OCI-M1 (cell line): ENCODE measurements around the gene LDHAL6B.

Source experiments
- DNase-seq: peaks from one replicate; lab custom pipeline; 2025; lab: John Stamatoyannopoulos, UW

LDHAL6B gene

GRCh38 chr15:59218710-59219109, 12.1 kb downstream of the LDHAL6B start:
- DNase-seq = no peak

GRCh38 chr15:59221511-59222505, 15.2 kb downstream of the LDHAL6B start:
- DNase-seq = no peak

- no peak for DNase-seq
Measured at GRCh38 chr15:59222906-59223550, 16.4 kb downstream of the LDHAL6B start.

GRCh38 chr15:59223736-59224135, 17.1 kb downstream of the LDHAL6B start:
- no peak for DNase-seq

DNA sequence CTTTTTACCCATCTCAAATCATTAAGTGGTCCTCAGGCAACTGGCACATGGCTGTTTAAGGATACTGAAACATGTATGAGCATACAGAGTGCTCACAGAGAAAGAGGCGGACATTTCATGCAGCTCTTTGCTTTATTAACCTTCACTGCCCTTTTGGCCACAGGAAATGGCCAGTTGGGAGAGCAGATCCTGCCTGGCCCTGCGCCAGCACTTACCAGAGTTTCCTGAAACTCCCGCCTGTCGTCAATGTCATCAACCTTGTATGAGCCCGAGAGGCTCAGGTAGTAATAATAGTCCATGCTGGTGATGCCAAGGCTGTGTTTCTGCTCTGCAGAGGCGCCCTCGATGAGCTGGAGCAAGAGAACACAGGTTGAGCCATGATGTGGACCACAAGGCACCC, 17.8 kb downstream of the LDHAL6B start:
- DNase-seq = no peak

- DNase-seq = no peak
Measured at GRCh38 chr15:59227021-59227420, 20.4 kb downstream of the LDHAL6B start.

DNA sequence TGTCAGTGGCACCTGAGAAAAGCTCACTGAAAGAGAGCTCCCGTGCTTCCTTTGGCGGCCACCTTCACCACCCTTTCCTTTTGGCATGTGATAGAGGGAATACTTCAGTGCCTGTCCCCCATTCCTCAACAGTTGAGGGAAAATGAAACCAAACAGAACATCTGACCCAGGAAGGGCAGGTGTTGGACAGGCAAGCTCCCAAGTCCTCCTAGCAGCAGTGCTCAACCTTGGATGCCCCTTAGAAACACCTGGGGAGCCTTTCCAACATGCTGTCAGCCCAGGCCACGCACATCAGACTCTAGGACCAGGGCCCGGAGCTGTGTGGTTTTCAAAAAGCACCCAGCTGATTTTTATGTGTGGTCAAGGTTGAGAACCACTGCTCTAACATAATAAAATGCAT, 22.4 kb downstream of the LDHAL6B start:
- DNase-seq = no peak

DNA sequence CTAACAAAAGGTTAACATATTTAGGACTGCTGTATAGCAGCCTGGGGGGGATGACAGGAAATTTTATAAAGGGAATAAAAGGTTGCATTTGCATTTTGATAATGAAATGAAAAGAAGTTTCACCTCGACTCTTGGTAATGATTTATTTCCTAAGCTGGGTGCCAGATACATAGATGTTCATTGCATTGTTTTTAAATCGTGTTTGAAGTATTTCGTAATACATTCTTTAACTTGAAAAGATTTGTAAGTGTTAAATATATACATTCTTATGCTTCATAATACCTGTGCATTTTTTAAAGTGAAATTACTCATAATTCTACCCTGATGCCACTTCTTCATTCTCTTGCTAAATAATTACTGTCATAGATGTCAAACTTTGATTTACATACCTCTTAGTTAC, 22.8 kb downstream of the LDHAL6B start:
- DNase-seq = no peak

DNA sequence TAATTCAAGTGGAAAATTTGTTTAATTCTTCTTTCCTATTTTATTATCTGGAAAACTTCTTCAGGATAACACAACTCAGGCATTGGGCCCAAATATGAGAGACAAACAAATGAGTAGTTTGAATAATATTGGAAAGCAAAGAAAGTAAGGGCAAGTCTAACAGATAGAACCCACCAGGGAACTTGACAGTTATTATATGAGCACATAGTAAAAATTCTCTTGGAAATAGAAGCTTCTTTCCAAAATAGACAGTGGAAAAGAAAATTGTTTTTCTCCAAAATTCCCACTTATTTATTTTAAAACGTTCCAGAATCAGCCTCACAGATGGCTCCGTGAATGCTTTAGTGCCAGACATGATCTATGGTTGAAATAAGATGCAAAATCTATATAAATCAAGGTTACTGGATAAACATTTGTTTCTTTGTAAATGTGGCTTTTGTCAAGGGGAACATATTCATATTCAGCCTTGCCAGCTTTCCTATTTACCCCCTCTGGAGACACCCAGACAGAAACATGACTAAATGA, 23.9 kb downstream of the LDHAL6B start:
- no peak for DNase-seq

GRCh38 chr15:59232476-59232875, 25.8 kb downstream of the LDHAL6B start:
- DNase-seq = no peak

- DNase-seq = no peak
Measured at GRCh38 chr15:59236394-59236793, 29.8 kb downstream of the LDHAL6B start.

DNA sequence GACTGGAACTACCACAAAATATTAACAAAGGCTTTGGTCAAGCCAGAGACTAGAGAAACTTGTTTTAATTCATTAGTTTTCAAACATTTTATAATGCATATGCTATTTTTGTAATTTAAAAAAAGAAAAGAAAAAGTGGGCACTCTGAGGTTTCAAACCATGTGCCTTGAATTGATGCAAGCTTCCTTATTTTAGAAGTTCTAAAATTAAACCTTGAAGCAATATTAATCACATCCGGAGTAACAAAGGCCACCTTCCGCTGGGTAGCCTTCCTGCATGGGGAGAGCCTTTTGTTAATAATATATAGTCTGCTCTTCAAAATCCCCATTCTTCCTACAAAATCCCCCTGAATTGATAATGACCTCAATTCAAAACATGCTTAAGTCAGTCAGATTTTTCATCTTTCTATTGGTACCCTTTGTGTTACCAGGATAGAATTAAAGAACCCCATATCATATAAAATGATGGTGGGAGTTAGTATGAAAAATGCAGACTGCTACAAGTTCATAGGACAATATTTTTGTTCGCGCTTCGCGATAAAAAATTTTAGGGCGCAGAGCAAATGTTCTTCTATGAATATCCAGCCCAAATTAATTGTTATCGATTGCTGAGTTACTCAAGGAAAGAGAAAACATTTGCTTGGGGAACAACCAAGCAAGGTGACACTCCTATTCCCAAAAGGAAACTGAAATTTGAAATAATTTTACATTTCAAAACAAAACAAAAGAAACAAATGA, 30.6 kb downstream of the LDHAL6B start:
- no peak for DNase-seq

DNA sequence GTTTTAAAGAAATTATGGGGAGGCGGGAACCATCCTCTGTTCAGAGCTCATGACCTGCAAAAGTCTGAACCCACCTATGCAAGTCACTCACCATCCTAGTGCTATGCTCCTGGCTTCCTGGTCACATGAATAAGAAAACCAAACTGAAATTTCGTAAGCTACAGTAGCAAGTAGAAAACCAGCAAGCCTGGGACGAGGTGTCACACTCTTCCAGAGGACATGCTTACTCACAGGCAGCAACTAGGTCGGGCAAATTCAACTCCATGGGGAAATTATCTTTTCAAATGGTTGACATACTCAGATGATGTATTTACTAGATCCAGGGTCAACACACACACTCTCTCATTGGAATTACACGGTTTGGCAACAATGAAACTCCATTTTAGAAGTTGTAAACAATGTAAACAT, 31.3 kb downstream of the LDHAL6B start:
- no peak for DNase-seq

DNA sequence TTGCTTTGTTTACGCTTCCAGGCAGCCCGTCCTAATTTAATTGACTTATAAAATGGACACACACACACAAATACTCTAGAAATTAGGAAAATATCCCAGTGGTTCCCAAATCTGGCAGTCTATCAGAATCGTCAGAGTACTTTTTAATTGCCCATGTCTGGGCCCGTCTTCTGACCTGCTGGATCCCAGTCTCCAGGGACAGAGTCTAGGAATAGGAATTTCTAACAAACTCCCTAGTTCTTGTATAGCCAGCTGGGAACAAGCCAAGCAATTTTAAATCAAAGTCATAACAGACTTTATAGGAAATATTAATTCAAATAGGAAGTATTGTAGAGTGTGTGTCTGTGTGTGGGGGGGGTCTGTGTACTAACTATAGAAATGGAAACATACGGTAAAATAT, 33.4 kb downstream of the LDHAL6B start:
- no peak for DNase-seq

DNA sequence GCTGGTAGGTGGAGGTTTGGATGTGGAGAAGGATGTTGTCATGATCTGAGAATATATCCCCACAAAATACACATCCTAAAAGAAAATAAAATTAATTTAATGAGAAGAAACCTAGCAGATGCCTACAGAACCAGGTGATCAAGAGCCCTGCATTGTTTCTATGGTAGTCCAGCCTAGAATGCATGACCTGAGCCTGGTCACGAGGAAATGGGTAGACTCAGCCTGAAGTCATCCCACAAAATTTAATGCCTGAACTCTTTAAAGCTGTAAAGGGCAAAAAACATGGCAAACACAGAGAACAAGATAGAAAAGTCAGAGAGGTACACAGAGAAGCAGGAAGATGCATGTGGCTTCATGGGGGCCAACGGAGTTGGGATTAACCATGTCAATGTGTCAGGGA, 36.0 kb downstream of the LDHAL6B start:
- DNase-seq = no peak

DNA sequence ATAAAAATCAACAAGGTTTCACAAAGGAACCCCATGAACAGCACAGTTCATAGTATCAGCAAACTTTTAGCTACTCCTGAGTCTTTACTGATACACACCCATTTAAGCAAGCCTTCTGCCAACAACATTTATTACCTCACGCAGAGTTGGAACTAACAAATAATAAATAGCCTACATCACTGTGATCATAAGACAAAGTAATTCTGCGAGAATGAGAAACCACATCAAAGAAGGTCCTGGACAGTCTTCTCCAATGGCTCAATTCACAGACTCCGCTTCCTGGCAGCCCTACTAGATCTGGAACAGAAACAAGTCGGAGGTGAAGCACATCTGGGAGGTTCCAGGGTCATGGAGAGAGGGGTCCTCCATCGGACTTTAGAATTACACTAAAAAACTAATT, 37.0 kb downstream of the LDHAL6B start:
- no peak for DNase-seq

DNA sequence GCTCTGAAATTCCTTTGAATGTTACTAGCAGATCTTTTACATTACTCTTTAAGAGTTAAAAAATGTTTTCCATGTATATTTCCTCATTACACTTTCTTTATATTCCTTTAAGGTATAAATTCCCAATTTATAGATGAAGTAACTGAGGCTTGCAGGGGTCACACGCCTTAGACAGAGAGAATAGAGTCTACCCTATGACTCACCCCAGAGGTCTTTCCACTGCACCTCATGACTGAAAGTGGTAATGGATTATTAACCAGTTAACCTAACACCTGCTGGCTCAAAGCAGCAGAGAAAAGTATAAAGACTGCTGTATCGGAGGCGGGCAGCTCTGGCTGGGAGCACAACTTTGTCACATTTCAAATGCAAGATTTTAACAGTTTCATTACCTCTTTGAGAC, 37.7 kb downstream of the LDHAL6B start:
- no peak for DNase-seq

- no peak for DNase-seq
Measured at GRCh38 chr15:59245559-59245958, 38.9 kb downstream of the LDHAL6B start.

DNA sequence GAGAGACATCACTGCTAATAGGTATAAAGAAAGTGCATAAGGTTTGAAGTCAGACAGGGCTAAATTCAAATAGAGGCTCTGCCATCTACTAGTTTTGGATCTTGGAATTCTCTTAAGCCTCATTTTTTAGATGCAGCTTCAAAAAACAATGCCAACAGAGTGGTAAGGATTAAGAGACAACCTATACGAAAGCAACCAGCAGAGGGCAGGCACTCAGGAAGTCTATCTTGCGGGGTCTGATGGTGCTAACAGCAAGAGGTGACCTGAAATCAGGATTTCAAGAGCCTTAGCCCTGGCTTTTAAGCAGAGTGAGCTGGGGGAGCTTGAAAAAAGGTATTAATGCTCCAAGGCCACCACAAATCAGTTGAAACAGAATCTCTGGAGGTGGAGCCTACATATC, 40.7 kb downstream of the LDHAL6B start:
- peak; percentile 71 for DNase-seq

- no peak for DNase-seq
Measured at GRCh38 chr15:59249816-59250215, 43.2 kb downstream of the LDHAL6B start.

DNA sequence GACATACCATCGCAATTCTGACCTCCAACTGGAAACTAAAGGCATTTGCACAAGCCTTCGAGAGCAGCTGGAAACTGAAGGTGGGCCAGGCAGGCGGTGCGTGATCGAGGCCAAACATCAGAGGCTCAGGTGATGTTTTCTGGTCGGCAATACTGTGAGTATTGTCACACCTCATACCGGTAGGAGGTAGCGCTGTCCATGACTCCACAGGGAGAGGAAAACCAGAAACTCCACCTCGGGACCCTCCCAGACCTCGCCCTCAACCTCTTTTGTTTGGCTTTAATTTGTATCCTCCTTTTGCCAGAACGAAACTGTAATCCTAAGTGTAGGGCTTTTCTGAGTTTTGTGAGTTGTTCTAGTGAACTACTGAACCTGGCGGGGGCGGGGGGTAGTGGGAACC, 43.6 kb downstream of the LDHAL6B start:
- no peak for DNase-seq
